Transverse colon (tissue), 4 donors: ENCODE measurements around the gene GRIN3B.

ENCODE experiments used
- POLR2A ChIP-seq: fragments of 450-650 bp; IDR thresholded peaks from one replicate; pipeline ENCODE4 v1.6.1; 2016; ENCODE audit warnings: antibody characterized with exemption, mild to moderate bottlenecking, moderate library complexity
- POLR2AphosphoS5 ChIP-seq, 3 donors: sonication (generic); formaldehyde crosslinking; IDR thresholded peaks; one replicate each; pipeline ENCODE4 v1.6.1; 2016; ENCODE audit warnings: antibody characterized with exemption in 3 of 3
- TF ChIP-seq, protein P1 (sequence below), 5 experiments: fragments of 200-600 bp in 3 of 5; fragments of 450-650 bp in 2 of 5; sonication (generic) in 3 of 5; IDR thresholded peaks; 1 replicate in 2 of 5; 2 replicates in 3 of 5; pipeline ENCODE4 v1.5.1; 2016 to 2017; ENCODE audit warnings: antibody characterized with exemption in 5 of 5, inconsistent platforms in 3 of 5, mild to moderate bottlenecking in 2 of 5, moderate library complexity in 1 of 5

DNA sequence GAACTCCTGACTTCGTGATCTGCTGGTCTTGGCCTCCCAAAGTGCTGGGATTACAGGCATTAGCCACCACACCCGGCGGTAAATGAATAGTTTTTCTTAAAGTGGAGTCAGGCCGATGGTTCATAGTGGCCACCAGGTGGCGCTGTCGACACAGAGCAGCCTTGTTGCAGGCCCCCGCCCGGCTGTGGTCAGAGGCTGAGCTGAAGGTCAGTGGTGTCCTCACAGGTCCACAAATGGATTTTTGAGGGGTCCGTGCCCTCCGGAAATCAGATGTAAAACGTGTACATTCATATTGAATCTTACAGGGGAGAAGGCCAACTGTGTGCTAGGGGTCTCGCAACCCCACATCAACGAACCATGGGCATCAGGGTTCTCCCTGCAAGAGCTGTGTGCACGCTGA, 29.5 kb upstream of the GRIN3B start:
- TF ChIP-seq POLR2AphosphoS5 (IDR thresholded peaks at IDR 0.05) (no peak), POLR2A (no peak)
- TF ChIP-seq, protein P1, sequence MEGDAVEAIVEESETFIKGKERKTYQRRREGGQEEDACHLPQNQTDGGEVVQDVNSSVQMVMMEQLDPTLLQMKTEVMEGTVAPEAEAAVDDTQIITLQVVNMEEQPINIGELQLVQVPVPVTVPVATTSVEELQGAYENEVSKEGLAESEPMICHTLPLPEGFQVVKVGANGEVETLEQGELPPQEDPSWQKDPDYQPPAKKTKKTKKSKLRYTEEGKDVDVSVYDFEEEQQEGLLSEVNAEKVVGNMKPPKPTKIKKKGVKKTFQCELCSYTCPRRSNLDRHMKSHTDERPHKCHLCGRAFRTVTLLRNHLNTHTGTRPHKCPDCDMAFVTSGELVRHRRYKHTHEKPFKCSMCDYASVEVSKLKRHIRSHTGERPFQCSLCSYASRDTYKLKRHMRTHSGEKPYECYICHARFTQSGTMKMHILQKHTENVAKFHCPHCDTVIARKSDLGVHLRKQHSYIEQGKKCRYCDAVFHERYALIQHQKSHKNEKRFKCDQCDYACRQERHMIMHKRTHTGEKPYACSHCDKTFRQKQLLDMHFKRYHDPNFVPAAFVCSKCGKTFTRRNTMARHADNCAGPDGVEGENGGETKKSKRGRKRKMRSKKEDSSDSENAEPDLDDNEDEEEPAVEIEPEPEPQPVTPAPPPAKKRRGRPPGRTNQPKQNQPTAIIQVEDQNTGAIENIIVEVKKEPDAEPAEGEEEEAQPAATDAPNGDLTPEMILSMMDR (IDR thresholded peaks at IDR 0.05): peak; percentile 29 to 45 (median 43)
